DMS79 (cell line): ENCODE data around the gene SATB1.

ENCODE experiments used
- DNase-seq: peaks from one replicate; lab custom pipeline; 2025; lab: John Stamatoyannopoulos, UW

Gene SATB1

DNA sequence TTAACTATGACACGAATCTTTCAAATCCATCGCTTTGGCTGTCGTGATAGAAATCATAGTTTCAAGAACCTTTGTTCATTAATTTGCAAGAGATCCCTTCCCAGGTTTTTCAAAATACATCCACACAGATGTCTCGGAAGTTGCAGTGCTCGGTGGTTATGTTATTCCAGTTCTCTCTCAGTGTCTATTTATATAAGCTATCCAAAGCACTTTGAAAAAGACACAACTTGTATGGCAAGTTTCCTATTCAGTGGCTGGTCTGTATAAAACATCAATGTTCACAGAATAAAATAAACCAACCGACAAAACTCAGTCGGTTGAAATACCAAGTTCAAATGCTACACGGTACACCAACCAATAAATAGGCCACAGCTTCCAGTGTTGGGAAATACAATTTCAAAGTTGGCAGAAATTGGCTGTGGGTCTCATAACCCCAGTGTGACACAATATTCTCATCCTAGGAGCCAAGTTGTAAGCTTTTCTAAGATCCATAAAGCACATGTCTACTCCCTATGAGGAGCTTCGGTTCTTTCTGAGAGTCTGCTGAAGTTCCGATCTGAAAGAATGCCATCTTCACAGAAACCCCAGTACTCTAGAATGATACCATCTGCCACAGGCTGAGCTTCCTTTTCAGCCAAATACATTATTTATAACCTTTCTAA is 23.7 kb downstream of the SATB1 start:
- no peak for DNase-seq

DNA sequence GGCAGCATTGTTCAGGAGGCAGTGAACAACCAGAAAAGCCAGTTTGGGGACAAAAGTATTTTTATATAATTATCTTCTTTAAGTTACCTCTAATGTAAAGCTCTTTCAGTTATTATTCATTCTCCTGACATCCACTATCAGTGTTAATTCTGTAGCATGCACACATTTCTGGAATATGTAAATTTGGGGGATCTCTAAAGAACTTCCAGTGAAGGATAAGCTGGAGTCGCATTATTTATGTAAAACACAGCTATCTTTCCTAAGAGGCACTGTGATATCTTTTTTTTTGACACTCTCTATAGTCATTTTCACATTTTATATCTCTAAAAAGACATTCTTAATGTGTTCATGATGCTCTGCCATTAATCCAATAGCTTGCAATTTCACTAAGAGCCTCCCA is 26.7 kb downstream of the SATB1 start:
- no peak for DNase-seq

DNA sequence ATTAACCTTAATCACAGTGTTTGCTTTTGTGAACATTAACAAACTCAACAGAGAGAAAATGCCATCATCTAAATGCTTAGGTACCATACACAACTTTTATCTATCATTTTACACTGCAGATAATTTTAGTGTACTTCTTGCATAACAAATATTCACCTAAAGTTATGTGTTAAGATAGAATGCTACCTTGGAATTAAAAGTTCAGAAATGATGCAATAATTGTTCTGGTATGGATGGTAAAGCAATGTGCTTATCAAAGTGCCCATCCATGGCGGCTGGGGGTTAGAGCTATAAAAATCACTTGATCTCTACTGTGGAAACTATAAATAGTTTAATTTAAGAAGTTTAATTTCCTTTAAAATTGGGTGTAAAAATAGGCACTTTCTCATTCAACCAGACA is 28.7 kb downstream of the SATB1 start:
- no peak for DNase-seq

DNA sequence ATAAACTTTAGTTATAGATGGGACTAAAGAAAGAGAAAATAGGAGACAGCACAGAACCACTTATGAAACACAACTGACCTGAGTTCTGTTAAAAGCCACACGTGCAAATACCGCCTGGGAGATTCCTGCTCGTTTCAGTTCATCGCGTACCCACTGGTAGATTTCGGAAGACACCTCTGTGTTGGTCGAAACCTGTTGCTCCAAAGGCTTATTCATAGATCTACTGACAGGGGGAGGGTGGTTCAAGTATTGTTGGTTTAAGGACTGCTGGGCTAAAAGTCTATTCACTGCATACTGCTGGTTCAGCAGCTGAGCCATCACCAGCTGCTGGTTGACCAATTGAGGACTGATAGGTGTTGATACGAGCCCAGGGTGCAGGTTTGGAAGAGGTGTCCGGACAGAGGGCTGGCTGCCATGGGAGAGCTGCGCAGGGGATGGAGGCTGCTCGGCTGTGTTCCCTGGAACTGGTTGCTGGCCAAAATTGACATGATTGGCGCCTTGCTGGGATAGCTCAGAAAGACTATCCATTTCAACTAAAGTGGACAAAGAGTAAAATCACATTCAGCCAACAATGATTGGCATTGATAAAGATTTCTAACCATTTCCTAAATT is 30.6 kb downstream of the SATB1 start:
- no peak for DNase-seq

DNA sequence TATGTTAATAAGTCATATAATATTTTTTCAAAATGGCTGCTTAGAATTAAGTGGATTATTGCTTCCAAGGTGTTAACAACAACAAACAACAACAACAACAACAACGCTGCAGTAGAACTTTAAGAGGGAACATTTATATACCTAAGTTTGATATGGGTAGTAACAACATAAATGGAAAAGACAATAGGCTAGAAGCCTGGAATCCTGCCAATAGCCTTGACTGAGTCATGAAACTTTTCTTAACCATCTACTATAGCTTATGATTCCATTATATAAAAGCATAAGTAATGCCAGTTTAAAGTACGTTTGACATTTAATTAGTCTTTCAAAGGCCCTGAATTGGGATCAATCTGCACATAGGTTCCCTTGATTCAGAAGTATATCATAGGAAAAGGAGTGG is 31.2 kb downstream of the SATB1 start:
- no peak for DNase-seq

DNA sequence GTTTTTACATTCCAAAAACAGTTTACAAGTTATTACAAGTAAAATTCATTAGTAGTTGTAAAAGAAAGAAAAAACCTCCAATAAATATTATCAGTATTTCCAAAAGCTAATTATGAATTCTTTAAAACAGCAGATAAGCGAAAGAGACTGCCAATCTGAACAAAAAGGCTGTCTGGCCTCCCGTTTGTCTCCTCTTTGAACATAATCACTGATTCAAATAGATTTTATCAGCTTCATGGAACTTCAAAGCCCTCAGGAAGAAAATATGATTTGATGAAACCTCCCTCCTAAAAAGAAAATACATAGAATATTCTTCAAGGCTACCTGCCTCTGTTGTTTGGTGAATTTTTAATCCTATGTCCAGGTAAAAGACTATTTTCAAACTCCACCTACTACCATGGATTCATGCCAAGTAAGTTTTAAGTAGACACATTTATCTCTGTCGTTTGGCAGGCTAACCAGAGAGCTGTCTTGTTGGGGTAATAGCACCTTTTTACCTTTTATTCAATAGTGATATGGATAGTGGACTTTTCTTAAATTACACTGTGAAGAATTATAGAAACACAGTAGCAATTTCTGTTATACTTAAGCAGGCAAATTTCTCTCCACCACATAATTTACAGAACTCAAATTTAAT is 35.0 kb downstream of the SATB1 start:
- DNase-seq = no peak

DNA sequence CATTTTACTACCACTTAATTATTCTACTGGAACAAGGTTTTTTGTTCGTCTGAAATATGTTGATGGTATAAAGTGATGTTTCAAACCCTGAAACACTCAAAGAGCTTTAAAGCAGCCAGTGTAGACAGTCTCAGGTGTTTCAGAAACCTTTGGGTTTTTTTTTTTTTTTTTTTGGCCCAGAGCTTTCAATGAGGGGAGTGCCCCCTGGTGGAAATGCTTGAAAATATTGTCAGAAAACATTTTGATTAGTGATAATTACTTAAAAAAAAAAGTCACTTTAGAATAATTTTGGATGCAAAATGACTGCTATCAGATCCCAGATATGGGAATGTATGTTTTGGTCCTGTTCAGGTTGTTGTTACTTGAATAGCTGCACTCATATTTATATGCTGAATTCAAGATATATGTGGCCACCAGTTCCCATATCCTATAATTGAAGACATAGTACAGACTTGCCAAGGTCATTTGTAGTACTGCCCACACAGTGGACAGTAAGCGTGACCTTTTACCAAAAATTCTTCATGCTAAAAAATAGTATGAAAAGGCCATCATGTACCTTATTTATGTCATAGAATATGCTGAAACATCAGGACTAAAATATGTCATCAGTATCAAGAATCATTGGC is 35.9 kb downstream of the SATB1 start:
- DNase-seq = no peak

DNA sequence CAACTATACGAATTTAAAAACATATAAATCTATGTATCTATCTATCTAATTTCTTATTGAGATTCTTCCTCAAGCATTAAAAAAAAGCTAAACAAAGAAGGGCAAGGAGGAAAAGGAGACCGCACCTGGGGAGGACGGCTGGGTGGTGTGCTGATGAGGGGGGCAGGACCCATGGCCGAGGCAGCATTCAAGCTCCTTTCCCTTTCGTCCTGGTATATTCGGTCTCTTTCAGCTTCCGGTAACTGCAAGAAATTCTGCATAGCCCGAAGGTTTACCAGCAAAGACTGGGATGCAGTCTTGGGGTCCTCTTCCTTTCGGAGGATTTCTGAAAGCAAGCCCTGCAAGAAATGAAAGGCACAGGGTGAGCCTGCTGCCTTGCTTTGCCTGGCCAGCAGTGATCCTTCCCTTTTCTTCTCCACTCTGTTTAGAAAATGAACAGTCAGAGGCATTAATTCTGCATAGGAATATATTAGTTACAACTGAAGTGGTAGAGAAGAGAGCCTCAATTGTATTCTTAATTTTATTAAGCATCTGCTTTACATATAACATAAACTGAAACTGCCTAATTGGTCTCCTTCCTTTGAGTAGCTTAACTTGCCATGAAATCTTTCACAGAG is 38.8 kb downstream of the SATB1 start:
- no peak for DNase-seq

DNA sequence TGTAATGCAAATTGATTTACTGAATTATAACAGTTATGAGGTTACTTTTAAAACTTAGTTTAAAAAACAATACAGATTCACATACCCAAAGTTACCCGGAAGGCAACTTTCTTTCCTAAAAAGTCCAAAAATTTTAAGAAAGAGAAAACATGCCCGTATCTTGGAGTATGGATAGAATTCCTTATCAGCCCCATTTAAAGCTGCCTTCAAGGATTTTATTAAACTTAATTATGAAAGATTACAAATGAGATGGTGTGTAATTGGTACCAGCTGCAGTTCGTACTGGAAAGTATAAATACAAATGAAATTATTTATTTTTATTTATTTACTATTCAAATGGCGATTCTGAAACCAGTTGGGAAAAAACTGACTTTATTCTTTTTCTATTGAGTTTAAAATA is 39.4 kb downstream of the SATB1 start:
- no peak for DNase-seq

DNA sequence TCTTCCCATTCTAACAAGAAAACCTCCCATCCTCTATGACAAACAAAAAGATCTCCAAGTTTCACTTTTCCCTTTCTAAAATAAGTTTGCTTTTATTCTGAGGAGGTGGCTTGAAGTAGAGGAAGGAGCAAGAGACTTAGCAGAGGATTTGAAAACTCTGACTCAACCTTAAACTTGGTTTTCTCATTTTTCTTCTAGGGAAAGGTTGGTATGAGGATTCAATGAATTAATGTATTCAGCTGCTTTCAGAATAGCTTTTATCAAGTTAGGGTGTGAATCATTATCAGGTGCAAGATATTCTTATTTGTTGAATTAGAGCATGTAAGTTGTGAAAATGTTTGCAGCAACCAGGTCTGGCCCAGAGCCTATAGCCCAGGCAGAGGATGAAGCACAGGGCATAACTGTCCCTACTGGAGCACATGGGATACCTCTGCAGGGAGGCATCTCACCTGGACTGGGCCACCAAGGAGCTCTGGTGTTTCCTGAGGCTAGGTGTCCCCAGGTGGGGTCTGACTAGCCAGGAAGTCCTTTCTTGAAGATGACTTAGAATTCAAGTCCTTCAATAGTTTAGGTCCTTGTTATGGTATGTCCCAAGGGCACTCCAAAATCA is 42.3 kb downstream of the SATB1 start:
- DNase-seq = no peak

DNA sequence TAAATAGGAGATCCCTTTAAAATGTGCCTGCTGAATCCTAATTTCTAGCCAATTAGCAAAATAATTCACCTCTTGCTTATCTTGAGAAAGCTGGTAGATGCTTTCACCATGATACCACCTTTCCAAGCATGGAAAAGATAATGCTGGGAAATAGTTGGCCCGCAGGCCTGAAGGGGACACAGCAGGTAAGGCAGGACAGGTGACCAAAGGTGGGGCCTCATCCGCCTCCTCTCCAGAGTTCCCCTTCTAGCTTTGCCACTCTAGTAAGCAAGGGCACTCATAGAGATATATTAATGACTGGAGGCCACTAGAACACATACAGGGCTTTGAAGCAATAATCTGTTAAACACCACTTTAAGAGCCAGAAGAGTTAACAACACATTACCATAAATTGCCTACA is 45.5 kb downstream of the SATB1 start:
- no peak for DNase-seq

DNA sequence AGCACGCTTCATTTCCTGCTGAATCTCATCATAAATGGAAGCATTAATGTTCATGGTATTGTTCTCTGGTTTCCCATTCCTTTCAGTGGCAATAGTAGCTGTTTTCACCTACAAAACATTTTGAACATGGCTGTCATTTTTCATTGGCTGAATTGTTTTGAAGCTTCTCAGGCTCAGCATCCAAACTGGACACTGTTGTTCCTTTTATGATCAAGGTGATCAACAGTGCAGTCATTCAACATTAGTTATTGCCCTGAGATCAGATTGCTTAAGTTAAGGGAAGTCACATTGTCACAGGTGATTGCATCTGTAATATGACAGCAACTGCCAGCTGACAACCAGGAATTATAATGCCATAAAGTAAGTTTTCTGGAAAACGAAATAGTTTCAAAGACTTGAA is 46.9 kb downstream of the SATB1 start:
- no peak for DNase-seq

DNA sequence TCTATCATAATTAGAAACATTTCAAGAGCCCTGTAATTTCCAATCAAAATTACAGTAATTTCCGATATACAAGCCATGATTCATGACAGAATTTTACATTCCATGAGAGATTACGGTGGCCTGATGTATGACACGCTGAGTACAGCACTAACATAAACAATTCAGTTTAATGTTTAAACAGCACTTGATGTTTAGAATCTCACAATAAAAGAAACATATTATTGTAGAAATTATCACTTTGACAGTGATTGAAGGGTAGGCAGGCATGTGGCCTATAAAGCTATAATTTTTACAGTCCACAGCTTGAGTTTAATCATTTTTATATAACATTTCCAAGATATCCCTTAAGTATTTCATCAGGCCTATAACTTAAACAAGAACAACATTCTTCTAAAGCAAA is 48.5 kb downstream of the SATB1 start:
- DNase-seq = no peak

DNA sequence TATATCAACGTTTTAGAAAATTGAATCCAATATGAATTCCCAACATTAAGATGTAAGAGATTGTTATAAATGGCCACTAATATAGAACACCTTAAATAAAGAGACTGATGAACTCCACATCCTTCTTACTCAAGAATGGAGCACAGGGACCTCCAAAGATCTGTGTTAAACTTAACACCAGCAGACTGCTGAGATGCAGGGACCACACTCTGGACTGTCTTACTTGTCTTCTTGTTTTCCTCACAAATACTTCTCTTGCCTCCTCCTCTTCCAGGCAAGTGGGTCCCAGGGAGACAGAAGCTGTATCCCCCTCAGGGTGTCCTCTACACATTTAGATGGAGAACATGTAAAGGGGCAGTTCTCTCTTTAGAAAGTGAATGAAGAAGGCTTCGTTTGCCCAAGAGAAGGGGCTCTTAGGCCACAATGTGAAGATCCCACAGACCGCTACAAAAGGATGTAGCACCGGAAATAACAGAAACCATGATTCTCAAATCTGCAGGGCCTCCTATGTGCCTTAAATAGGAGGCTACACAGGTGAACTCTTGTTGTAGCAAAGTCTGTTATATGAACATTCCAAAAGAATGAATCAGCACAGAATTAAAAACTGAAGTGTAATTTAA is 52.2 kb downstream of the SATB1 start:
- DNase-seq = no peak

DNA sequence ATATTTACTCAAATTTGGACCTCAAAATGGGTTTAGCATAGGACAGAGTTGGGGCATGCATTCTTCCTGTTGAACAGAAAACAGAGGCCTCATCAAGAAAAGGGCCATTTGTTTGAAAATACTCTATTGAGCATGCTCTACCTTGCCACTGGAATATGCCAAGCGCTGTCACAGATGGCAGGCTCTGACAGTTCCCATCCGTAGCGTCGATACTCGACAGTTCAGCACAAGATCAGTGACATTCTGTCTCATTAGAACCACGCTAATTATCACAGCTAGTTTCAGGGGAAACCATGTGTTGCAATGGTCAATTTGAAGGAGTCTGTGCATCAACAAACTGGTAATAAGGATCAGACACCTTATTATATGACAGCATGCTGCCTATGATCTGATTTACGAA is 54.5 kb downstream of the SATB1 start:
- DNase-seq = no peak

DNA sequence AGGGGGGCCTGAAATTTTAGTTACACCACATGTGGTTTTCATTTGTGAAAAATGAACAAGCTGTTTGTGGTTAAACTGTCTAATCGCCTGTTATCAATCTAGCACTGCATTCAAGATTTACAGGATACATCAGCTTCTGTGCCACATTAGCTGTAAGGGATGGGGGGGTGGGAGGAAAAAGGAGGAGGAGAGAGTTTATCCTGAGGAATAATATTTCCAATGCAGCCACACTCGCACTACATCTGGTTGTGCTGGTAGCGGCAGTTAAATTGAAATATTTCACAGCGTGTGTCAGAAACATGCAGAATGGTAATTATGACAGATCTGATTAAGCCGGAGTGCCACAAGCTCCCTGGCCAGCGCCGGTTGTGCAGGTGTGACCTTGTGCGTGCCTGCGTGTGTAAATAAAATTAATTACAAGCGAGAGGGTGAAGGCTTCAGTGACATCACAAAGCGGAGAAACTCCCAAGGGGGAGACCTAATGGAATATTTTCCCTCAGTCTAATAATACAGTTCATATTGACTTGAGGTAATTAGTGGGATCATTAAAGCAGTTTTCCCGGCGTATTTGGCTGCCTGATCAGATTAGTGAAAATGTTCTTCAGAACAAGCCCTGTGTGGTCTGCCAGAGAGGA is 55.5 kb downstream of the SATB1 start:
- no peak for DNase-seq

DNA sequence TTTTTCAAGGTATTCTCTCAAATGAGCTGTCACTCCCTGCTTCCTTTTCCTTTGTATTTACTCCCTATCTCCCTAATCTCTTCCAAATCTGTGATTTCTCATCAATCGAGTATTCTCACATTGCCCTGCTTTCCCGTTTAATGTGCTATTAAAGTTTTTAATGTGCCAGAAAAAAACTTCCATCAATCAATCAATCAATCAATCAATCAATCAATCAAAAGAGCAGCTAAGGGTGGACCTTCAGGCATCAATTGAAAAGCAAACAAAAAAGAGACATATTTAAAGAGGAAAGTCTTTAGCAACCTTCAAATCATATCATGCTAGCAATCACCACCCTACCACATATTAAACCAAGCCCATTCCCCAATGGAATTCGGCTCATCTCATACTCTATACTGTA is 58.9 kb downstream of the SATB1 start:
- no peak for DNase-seq

DNA sequence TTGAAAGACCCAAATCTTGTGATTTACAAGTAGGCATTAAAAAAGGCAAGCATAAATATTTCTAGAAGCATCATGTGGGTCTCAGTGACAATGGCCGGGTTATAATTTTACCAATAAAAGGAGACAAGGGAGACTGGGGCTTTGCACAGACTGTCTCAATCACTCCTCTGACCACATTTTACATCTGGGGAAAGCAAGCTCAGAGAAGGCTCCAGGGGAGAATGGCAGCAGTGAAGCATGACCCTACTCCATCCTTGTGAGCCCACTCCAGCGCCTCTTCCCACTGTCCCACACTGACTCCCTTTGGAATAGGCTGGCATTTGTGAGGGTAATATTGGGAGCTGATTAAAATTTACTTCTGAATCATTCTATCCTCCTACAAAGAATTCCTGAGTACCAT is 61.8 kb downstream of the SATB1 start:
- DNase-seq = no peak

DNA sequence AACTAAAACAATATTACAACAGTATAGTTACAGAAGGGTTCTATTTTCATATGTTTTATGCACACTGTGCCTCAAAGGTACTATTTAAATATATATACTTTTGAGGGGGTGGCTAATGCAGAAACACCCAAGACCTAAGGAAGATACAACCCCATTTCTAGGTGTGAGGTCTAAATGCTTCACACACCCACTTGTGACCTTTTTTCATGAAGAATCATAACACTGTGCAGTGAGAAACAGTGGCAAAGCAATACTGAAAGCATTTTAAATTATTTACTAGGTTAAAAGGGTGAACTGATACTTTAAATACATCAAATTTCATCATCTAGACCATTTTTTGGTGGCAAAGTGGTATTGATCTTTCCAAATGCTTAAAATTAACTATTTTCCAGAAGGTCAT is 67.4 kb downstream of the SATB1 start:
- no peak for DNase-seq

DNA sequence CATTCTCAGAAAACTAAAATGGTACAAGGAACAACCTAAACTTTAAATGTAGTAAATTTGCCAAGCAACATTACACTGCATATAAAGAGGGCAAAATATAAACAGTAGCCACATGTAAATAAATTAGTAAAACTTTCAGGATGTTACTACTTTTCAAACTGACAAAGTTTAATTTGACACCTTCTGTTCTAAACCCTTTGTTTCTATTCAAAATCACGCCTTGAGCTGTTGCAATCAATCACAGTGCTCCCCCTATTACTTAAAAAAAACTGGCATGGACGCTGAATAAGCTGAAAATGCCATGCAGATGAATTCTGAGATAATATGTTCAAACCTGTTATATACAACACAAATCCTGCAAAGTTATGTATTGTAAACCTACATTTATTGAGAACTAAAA is 69.3 kb downstream of the SATB1 start:
- DNase-seq = no peak

DNA sequence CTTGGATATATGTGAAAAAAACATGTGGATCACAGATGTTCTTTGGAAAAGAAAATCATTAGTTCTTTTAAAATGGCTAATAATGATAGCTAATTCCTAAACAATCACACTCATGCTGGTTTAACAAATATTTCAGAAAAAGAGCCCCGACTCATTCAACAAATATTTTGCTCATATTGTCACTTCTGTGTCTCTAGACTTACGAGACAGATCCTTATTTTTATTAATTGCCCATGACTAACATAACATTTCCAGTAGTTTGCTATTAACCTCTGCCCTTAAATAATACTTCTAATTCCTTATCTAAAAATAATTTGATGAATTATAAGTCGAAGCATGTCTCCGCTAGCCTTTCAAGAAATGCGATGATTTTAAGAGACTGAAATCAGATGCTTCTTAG is 70.4 kb downstream of the SATB1 start:
- no peak for DNase-seq
